HepG2 (cell line): Measurements from ENCODE around the gene FAM209B. TPM values are rescaled to one million over a fixed set of nuclear protein-coding genes. Genes with fewer than 3 reads are reported as not detected.

ENCODE experiments used
- AKNA ChIP-seq: sonication (generic); formaldehyde crosslinking; IDR thresholded peaks from 2 replicates; pipeline ENCODE4 v1.4.0; 2020; ENCODE audit warnings: missing genetic modification reagents, borderline replicate concordance
- E2F1 ChIP-seq: sonication (generic); formaldehyde crosslinking; IDR thresholded peaks from 2 replicates; pipeline ENCODE4 v1.5.0; 2020; ENCODE audit warnings: missing genetic modification reagents
- FOXO1 ChIP-seq: sonication (generic); formaldehyde crosslinking; IDR thresholded peaks from 2 replicates; pipeline ENCODE4 v1.4.0; 2020; ENCODE audit warnings: missing genetic modification reagents
- HOXA5 ChIP-seq: sonication (generic); formaldehyde crosslinking; IDR thresholded peaks from 2 replicates; pipeline ENCODE4 v1.4.0; 2020; ENCODE audit warnings: missing genetic modification reagents
- MLLT10 ChIP-seq: sonication (generic); formaldehyde crosslinking; IDR thresholded peaks from 2 replicates; pipeline ENCODE4 v1.4.0; 2020; ENCODE audit warnings: missing genetic modification reagents
- NR2F1 ChIP-seq, 2 experiments: fragments of 450-650 bp in 1 of 2; formaldehyde crosslinking in 1 of 2; IDR thresholded peaks; 2 replicates each; pipeline versions ENCODE4 v1.5.0 to v1.6.1; 2016 to 2020; ENCODE audit warnings: mild to moderate bottlenecking in 1 of 2, missing compliant biosample characterization in 1 of 2, missing genetic modification reagents in 1 of 2, moderate library complexity in 1 of 2
- POLR2G ChIP-seq: fragments of 200-400 bp; formaldehyde crosslinking; IDR thresholded peaks from 2 replicates; pipeline ENCODE4 v1.6.1; 2018; ENCODE audit warnings: mild to moderate bottlenecking, low read depth, low read length, moderate library complexity
- SKI ChIP-seq: fragments of 450-650 bp; IDR thresholded peaks from one replicate; pipeline ENCODE4 v1.6.1; 2018; ENCODE audit warnings: mild to moderate bottlenecking; ENCODE audit not compliant: partially characterized antibody
- TMF1 ChIP-seq: sonication (generic); formaldehyde crosslinking; IDR thresholded peaks from 2 replicates; pipeline ENCODE4 v1.8.1; 2022; ENCODE audit warnings: low read depth, missing genetic modification reagents
- ZHX2 ChIP-seq, 2 experiments: sonication (generic) in 1 of 2; formaldehyde crosslinking in 1 of 2; IDR thresholded peaks; 2 replicates each; pipeline versions ENCODE4 v1.6.1 to v1.9.0; 2014 to 2022; ENCODE audit warnings: antibody characterized with exemption in 1 of 2, borderline replicate concordance in 1 of 2, inconsistent platforms in 1 of 2, low read depth in 1 of 2, missing genetic modification reagents in 1 of 2
- ZNF335 ChIP-seq: sonication (generic); formaldehyde crosslinking; IDR thresholded peaks from 2 replicates; pipeline ENCODE4 v1.4.0; 2020; ENCODE audit warnings: missing genetic modification reagents
- ZNF432 ChIP-seq: sonication (generic); formaldehyde crosslinking; IDR thresholded peaks from 2 replicates; pipeline ENCODE4 v1.5.0; 2020; ENCODE audit warnings: missing genetic modification reagents, mild to moderate bottlenecking, borderline replicate concordance
- polyA plus RNA-seq, 8 experiments: library from polyadenylated mRNA; depleted of rRNA in 3 of 8; stranded (reverse) in 7 of 8; unstranded in 1 of 8; fragments of >200 nt; fragmentation: Illumina TruSeq in 4 of 8; extraction: Trizol in 4 of 8; gene quantifications; 2 replicates each; pipeline versions ENCODE4 v1.2.1 to v1.2.3, GENCODE V29; 2011 to 2016; ENCODE audit warnings: low read depth in 4 of 8, missing spikeins in 1 of 8, mixed read lengths in 1 of 8; ENCODE audit not compliant: insufficient read depth in 1 of 8
- total RNA-seq, 5 experiments: library from RNA; depleted of rRNA; stranded (reverse); fragments of >200 nt; fragmentation: Illumina TruSeq; extraction: Trizol; gene quantifications; 2 replicates each; pipeline ENCODE4 v1.2.3, GENCODE V29; 2016; ENCODE audit warnings: low read depth in 1 of 5

Gene FAM209B
- total and polyA plus RNA-seq, 2 of the 13 experiments (the other 11 are each of a cell fraction or from before 2014, with no cell fraction given): 0.24 to 0.42 TPM

DNA sequence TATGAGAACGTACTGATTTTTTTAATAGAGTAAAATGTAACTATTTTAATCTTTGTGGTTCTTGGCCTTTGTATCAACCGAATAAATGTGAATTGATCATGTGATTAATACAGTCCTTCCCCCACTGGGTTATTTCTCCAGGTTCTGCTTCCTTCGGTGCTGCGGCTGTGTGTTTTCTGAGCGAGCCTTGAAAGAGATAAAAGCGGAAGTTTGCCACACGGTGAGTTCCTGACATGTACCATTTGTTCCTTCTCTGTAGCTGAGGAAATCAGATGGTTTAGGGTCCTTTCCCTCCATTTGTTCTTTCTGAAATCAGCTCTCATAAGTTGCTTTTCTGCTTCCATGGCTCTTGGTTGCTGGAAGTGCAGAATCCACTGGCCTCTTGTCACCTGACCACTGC, 49.1 kb upstream of the FAM209B start (continued):
- TF ChIP-seq E2F1 (CRISPR knock-in tag): no peak
- no peak for TF ChIP-seq ZNF335 (CRISPR knock-in tag)
- TF ChIP-seq ZHX2 (IDR thresholded peaks at IDR 0.05; ENCODE audit: low read depth): no peak
- TF ChIP-seq ZHX2 (CRISPR knock-in tag; IDR thresholded peaks at IDR 0.05; ENCODE audit: borderline replicate concordance): no peak
- TF ChIP-seq ZNF432 (CRISPR knock-in tag): no peak
- no peak for TF ChIP-seq AKNA (CRISPR knock-in tag)
- no peak for TF ChIP-seq MLLT10 (CRISPR knock-in tag)
- no peak for TF ChIP-seq FOXO1 (CRISPR knock-in tag)
- no peak for TF ChIP-seq POLR2G
- no peak for TF ChIP-seq NR2F1 (CRISPR knock-in tag; IDR thresholded peaks at IDR 0.05)
- TF ChIP-seq SKI: no peak
- no peak for TF ChIP-seq TMF1 (CRISPR knock-in tag)
- TF ChIP-seq HOXA5 (CRISPR knock-in tag): no peak
